Endothelial cell (in vitro differentiated cells): ENCODE data around the gene PALM3. TPM values are rescaled to one million over a fixed set of nuclear protein-coding genes. Genes with fewer than 3 reads are reported as not detected.
A peak's percentile ranks its signal among the peaks of the same experiment; 100 is the strongest.

ENCODE experiments used
- DNase-seq: peaks from one replicate; pipeline ENCODE4 v3.0.0; 2021; ENCODE audit warnings: low spot score
- H3K27ac Mint-ChIP-seq: one replicate; pipeline ENCODE4 v1.8.0; 2021; ENCODE audit warnings: mixed read lengths, inconsistent platforms; ENCODE audit not compliant: unreplicated experiment
- H3K27me3 Mint-ChIP-seq: one replicate; pipeline ENCODE4 v1.8.0; 2021; ENCODE audit warnings: mild to moderate bottlenecking, moderate library complexity, mixed read lengths, inconsistent platforms; ENCODE audit not compliant: unreplicated experiment
- H3K36me3 Mint-ChIP-seq: one replicate; pipeline ENCODE4 v1.8.0; 2021; ENCODE audit warnings: mild to moderate bottlenecking, low read depth, mixed read lengths, inconsistent platforms; ENCODE audit not compliant: unreplicated experiment
- H3K4me1 Mint-ChIP-seq: one replicate; pipeline ENCODE4 v1.8.0; 2021; ENCODE audit warnings: mild to moderate bottlenecking, mixed read lengths, inconsistent platforms; ENCODE audit not compliant: unreplicated experiment
- H3K4me3 Mint-ChIP-seq: one replicate; pipeline ENCODE4 v1.8.0; 2021; ENCODE audit warnings: mild to moderate bottlenecking, mixed read lengths, inconsistent platforms; ENCODE audit not compliant: unreplicated experiment
- H3K9me3 Mint-ChIP-seq: one replicate; pipeline ENCODE4 v1.8.0; 2021; ENCODE audit warnings: mixed read lengths, inconsistent platforms; ENCODE audit not compliant: unreplicated experiment
- CTCF ChIP-seq: fragments of 200-600 bp; sonication (generic); IDR thresholded peaks from one replicate; pipeline ENCODE4 v1.5.0; 2021; ENCODE audit warnings: antibody characterized with exemption; ENCODE audit not compliant: unreplicated experiment
- total RNA-seq: library from RNA; stranded (reverse); fragmentation: NEBNext Ultra II Directional; extraction: Animal tissue kit (Norgen Biotek cat#: 25700); gene quantifications from one replicate; pipeline ENCODE4 v1.2.1, GENCODE V29; 2021; ENCODE audit not compliant: unreplicated experiment

Gene PALM3
- total RNA-seq, 1 donor from 2014 or later: 0.90 TPM

GRCh38 chr19:14089662-14090508, 28.0 kb upstream of the PALM3 start:
- Mint-ChIP-seq H3K36me3 (peaks cover 16% of the 10 kb centered on the region), H3K27me3 (peaks cover 21% of the 10 kb centered on the region)

DNA sequence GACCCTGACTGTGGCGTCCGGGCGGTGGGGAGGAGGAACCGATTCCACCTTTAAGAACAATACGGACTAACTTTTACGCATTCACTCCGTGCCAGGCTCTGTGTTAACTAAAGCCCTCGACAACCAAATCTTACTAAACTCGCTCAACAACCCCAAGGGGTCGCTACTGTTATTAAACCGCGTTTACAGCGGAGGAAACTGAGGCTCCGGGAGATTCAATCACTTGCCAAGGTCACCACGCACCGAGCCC, 27.5 kb upstream of the PALM3 start:
- Mint-ChIP-seq H3K27ac (peak overlapping the region; percentile 67), H3K36me3 (peaks cover 12% of the 10 kb centered on the region), H3K4me1 (peaks cover 5% of the 10 kb centered on the region), H3K9me3 (no peaks in the 10 kb centered on the region), H3K4me3 (peak overlapping the region; percentile 87), H3K27me3 (peaks cover 19% of the 10 kb centered on the region)
- TF ChIP-seq CTCF: peak; percentile 14
- DNase-seq: no peak

More at GRCh38 chr19:14089662-14090508, 28.0 kb upstream of the PALM3 start:
- Mint-ChIP-seq H3K9me3 (peaks cover 3% of the 10 kb centered on the region), H3K4me1 (peaks cover 5% of the 10 kb centered on the region), H3K27ac (no peak overlapping the region), H3K4me3 (peak overlapping the region; percentile 92)
- peak; percentile 57 for DNase-seq
- TF ChIP-seq CTCF: peak; percentile 9

- H3K9me3 Mint-ChIP-seq: no peaks in the 10 kb centered on the region
- peaks cover 12% of the 10 kb centered on the region for H3K36me3 Mint-ChIP-seq
- TF ChIP-seq CTCF: no peak
- H3K4me3 Mint-ChIP-seq: peak overlapping the region; percentile 87
- H3K27ac Mint-ChIP-seq: peak overlapping the region; percentile 67
- H3K4me1 Mint-ChIP-seq: peaks cover 5% of the 10 kb centered on the region
- DNase-seq: no peak
- H3K27me3 Mint-ChIP-seq: peaks cover 17% of the 10 kb centered on the region
Measured at GRCh38 chr19:14088634-14089411, 26.9 kb upstream of the PALM3 start.

DNA sequence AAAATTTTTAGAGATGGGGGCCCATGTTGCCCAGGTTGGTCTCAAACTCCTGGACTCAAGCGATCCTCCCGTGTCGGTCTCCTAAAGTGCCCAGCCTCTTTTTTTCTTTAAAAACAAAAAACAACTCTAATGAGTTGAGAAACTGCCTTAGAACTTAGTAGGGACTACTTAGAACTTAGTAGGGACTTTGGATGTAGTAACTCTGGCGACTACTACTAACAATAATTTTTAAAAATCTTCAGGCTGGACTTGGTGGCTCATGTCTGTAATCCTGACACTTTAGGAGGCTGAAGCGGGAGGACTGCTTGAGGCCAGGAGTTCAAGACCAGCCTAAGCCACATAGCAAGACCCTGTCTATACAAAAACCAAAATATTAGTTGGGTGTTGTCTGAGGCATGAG, 24.2 kb upstream of the PALM3 start:
- Mint-ChIP-seq H3K4me3 (no peak overlapping the region), H3K9me3 (no peaks in the 10 kb centered on the region), H3K36me3 (peaks cover 12% of the 10 kb centered on the region), H3K27me3 (peaks cover 10% of the 10 kb centered on the region), H3K27ac (no peak overlapping the region), H3K4me1 (peaks cover 12% of the 10 kb centered on the region)
- TF ChIP-seq CTCF: no peak
- no peak for DNase-seq
